Measurements from ENCODE around the gene AK2.

The AK2 gene

GRCh38 chr1:32963746-32964460 lies 72.8 kb downstream of the AK2 start:
- WGBS, 2 donors (ENCODE audit: extremely low coverage in 2 of 2, insufficient read length in 2 of 2, insufficient replicate concordance in 1 of 2): no CpG with 5 or more reads among the region's 78 CpGs

GRCh38 chr1:32962248-32962896 lies 74.3 kb downstream of the AK2 start:
- Histone ChIP-seq H2AFZ (ENCODE audit: low read length) (no peak overlapping the region), H2BK5ac (ENCODE audit: low read length) (no peak overlapping the region), H3K9ac (ENCODE audit: low read depth, low read length, poor library complexity) (no peak overlapping the region), H3K9me3 (replicated peaks in 1 of 2; ENCODE audit: control insufficient read depth in 2 of 2, insufficient read depth in 1 of 2, low read depth in 1 of 2, low read length in 2 of 2) (no peaks in the 10 kb centered on the region), H3K4me2 (ENCODE audit: insufficient read depth, low read length, poor library complexity, severe bottlenecking) (no peak overlapping the region), H3K18ac (ENCODE audit: low read length) (no peak overlapping the region), H3K4ac (ENCODE audit: low read length) (no peak overlapping the region), H2AK5ac (ENCODE audit: low read depth, low read length) (no peak overlapping the region), H2BK12ac (ENCODE audit: low read length) (no peak overlapping the region), H2BK15ac (ENCODE audit: low read length) (no peak overlapping the region), H3K4me1 (ENCODE audit: control insufficient read depth in 2 of 2, insufficient read depth in 1 of 2, low read depth in 1 of 2, low read length in 2 of 2) (peaks cover 3 to 4% of the 10 kb centered on the region in 2 donors), H4K8ac (ENCODE audit: low read depth, low read length) (no peak overlapping the region), H3K14ac (ENCODE audit: low read length) (no peak overlapping the region), H3K4me3 (ENCODE audit: low read length in 2 of 2) (peak overlapping the region in 1 of 2 donors; percentile 95), H3K36me3 (replicated peaks in 1 of 2; ENCODE audit: control insufficient read depth in 2 of 2, insufficient read depth in 2 of 2, low read length in 2 of 2) (no peaks in the 10 kb centered on the region), H3K27me3 (ENCODE audit: control insufficient read depth in 3 of 3, insufficient read depth in 3 of 3, low read depth in 1 of 3, low read length in 3 of 3) (peaks cover 0 to 7% (median 0%) of the 10 kb centered on the region in 3 experiments), H3K27ac (replicated peaks; ENCODE audit: low read length) (no peak overlapping the region), H3K79me1 (ENCODE audit: low read depth, low read length) (peaks cover 3% of the 10 kb centered on the region), H3K23ac (ENCODE audit: low read depth, low read length, poor library complexity) (no peak overlapping the region), H4K91ac (ENCODE audit: low read depth, low read length, poor library complexity) (no peak overlapping the region), H2BK120ac (ENCODE audit: low read depth, low read length) (no peak overlapping the region)
- DNase-seq (ENCODE audit: low spot score): no peak
- no CpG with 5 or more reads among the region's 6 CpGs for WGBS, 2 donors (ENCODE audit: extremely low coverage in 2 of 2, insufficient read length in 2 of 2, insufficient replicate concordance in 1 of 2)

More at GRCh38 chr1:32963746-32964460, 72.8 kb downstream of the AK2 start:
- peak; percentile 54 for DNase-seq (ENCODE audit: low spot score)
- H3K4ac ChIP-seq (ENCODE audit: low read length): no peak overlapping the region
- H3K79me1 ChIP-seq (ENCODE audit: low read depth, low read length): peaks cover 3% of the 10 kb centered on the region
- no peak overlapping the region for H4K91ac ChIP-seq (ENCODE audit: low read depth, low read length, poor library complexity)
- H2BK12ac ChIP-seq (ENCODE audit: low read length): no peak overlapping the region
- H3K23ac ChIP-seq (ENCODE audit: low read depth, low read length, poor library complexity): peak overlapping the region; percentile 100
- peak overlapping the region; percentile 95 for H2BK5ac ChIP-seq (ENCODE audit: low read length)
- H3K18ac ChIP-seq (ENCODE audit: low read length): peak overlapping the region; percentile 92
- H2AK5ac ChIP-seq (ENCODE audit: low read depth, low read length): peak overlapping the region; percentile 34
- no peaks in the 10 kb centered on the region for H3K9me3 ChIP-seq (replicated peaks in 1 of 2; ENCODE audit: control insufficient read depth in 2 of 2, insufficient read depth in 1 of 2, low read depth in 1 of 2, low read length in 2 of 2)
- peaks cover 0 to 17% (median 0%) of the 10 kb centered on the region in 3 experiments for H3K27me3 ChIP-seq (ENCODE audit: control insufficient read depth in 3 of 3, insufficient read depth in 3 of 3, low read depth in 1 of 3, low read length in 3 of 3)
- H2BK15ac ChIP-seq (ENCODE audit: low read length): peak overlapping the region; percentile 71
- H2BK120ac ChIP-seq (ENCODE audit: low read depth, low read length): no peak overlapping the region
- H3K4me1 ChIP-seq (ENCODE audit: control insufficient read depth in 2 of 2, insufficient read depth in 1 of 2, low read depth in 1 of 2, low read length in 2 of 2): peaks cover 3 to 4% of the 10 kb centered on the region in 2 donors
- peak overlapping the region; percentile 76 for H3K4me2 ChIP-seq (ENCODE audit: insufficient read depth, low read length, poor library complexity, severe bottlenecking)
- peak overlapping the region; percentile 92 for H2AFZ ChIP-seq (ENCODE audit: low read length)
- no peaks in the 10 kb centered on the region for H3K36me3 ChIP-seq (replicated peaks in 1 of 2; ENCODE audit: control insufficient read depth in 2 of 2, insufficient read depth in 2 of 2, low read length in 2 of 2)
- H3K9ac ChIP-seq (ENCODE audit: low read depth, low read length, poor library complexity): peak overlapping the region; percentile 95
- H3K4me3 ChIP-seq (ENCODE audit: low read length in 2 of 2): peak overlapping the region; percentile 95
- H3K14ac ChIP-seq (ENCODE audit: low read length): peak overlapping the region; percentile 82
- peak overlapping the region; percentile 90 for H3K27ac ChIP-seq (replicated peaks; ENCODE audit: low read length)
- H4K8ac ChIP-seq (ENCODE audit: low read depth, low read length): no peak overlapping the region

GRCh38 chr1:32960819-32961355 lies 75.8 kb downstream of the AK2 start:
- H3K79me1 ChIP-seq (ENCODE audit: low read depth, low read length): peaks cover 3% of the 10 kb centered on the region
- no peak overlapping the region for H2AFZ ChIP-seq (ENCODE audit: low read length)
- H3K27ac ChIP-seq (replicated peaks; ENCODE audit: low read length): no peak overlapping the region
- no peak overlapping the region for H3K23ac ChIP-seq (ENCODE audit: low read depth, low read length, poor library complexity)
- H3K4me3 ChIP-seq (ENCODE audit: low read length in 2 of 2): no peak overlapping the region
- no peaks in the 10 kb centered on the region for H3K36me3 ChIP-seq (replicated peaks in 1 of 2; ENCODE audit: control insufficient read depth in 2 of 2, insufficient read depth in 2 of 2, low read length in 2 of 2)
- H2BK5ac ChIP-seq (ENCODE audit: low read length): no peak overlapping the region
- H2BK15ac ChIP-seq (ENCODE audit: low read length): no peak overlapping the region
- no CpG with 5 or more reads among the region's 8 CpGs for WGBS, 2 donors (ENCODE audit: extremely low coverage in 2 of 2, insufficient read length in 2 of 2, insufficient replicate concordance in 1 of 2)
- H4K8ac ChIP-seq (ENCODE audit: low read depth, low read length): no peak overlapping the region
- H2AK5ac ChIP-seq (ENCODE audit: low read depth, low read length): no peak overlapping the region
- no peak overlapping the region for H2BK12ac ChIP-seq (ENCODE audit: low read length)
- no peak overlapping the region for H3K9ac ChIP-seq (ENCODE audit: low read depth, low read length, poor library complexity)
- H3K27me3 ChIP-seq (ENCODE audit: control insufficient read depth in 3 of 3, insufficient read depth in 3 of 3, low read depth in 1 of 3, low read length in 3 of 3): no peaks in the 10 kb centered on the region
- H3K9me3 ChIP-seq (replicated peaks in 1 of 2; ENCODE audit: control insufficient read depth in 2 of 2, insufficient read depth in 1 of 2, low read depth in 1 of 2, low read length in 2 of 2): no peaks in the 10 kb centered on the region
- no peak for DNase-seq (ENCODE audit: low spot score)
- H3K4me2 ChIP-seq (ENCODE audit: insufficient read depth, low read length, poor library complexity, severe bottlenecking): no peak overlapping the region
- no peak overlapping the region for H3K14ac ChIP-seq (ENCODE audit: low read length)
- H2BK120ac ChIP-seq (ENCODE audit: low read depth, low read length): no peak overlapping the region
- peaks cover 3 to 4% of the 10 kb centered on the region in 2 donors for H3K4me1 ChIP-seq (ENCODE audit: control insufficient read depth in 2 of 2, insufficient read depth in 1 of 2, low read depth in 1 of 2, low read length in 2 of 2)
- H3K18ac ChIP-seq (ENCODE audit: low read length): no peak overlapping the region
- H3K4ac ChIP-seq (ENCODE audit: low read length): no peak overlapping the region
- no peak overlapping the region for H4K91ac ChIP-seq (ENCODE audit: low read depth, low read length, poor library complexity)

- no peak for DNase-seq (ENCODE audit: low spot score)
- Histone ChIP-seq H3K36me3 (replicated peaks in 1 of 2; ENCODE audit: control insufficient read depth in 2 of 2, insufficient read depth in 2 of 2, low read length in 2 of 2) (no peaks in the 10 kb centered on the region), H3K79me1 (ENCODE audit: low read depth, low read length) (peaks cover 3% of the 10 kb centered on the region), H4K91ac (ENCODE audit: low read depth, low read length, poor library complexity) (no peak overlapping the region), H3K9me3 (replicated peaks in 1 of 2; ENCODE audit: control insufficient read depth in 2 of 2, insufficient read depth in 1 of 2, low read depth in 1 of 2, low read length in 2 of 2) (no peaks in the 10 kb centered on the region), H4K8ac (ENCODE audit: low read depth, low read length) (no peak overlapping the region), H3K9ac (ENCODE audit: low read depth, low read length, poor library complexity) (no peak overlapping the region), H2BK5ac (ENCODE audit: low read length) (no peak overlapping the region), H3K4ac (ENCODE audit: low read length) (no peak overlapping the region), H2BK15ac (ENCODE audit: low read length) (no peak overlapping the region), H3K4me3 (ENCODE audit: low read length in 2 of 2) (no peak overlapping the region), H2AK5ac (ENCODE audit: low read depth, low read length) (no peak overlapping the region), H3K4me1 (ENCODE audit: control insufficient read depth in 2 of 2, insufficient read depth in 1 of 2, low read depth in 1 of 2, low read length in 2 of 2) (peaks cover 3 to 4% of the 10 kb centered on the region in 2 donors), H3K23ac (ENCODE audit: low read depth, low read length, poor library complexity) (no peak overlapping the region), H2BK12ac (ENCODE audit: low read length) (no peak overlapping the region), H3K27ac (replicated peaks; ENCODE audit: low read length) (no peak overlapping the region), H3K4me2 (ENCODE audit: insufficient read depth, low read length, poor library complexity, severe bottlenecking) (no peak overlapping the region), H3K27me3 (ENCODE audit: control insufficient read depth in 3 of 3, insufficient read depth in 3 of 3, low read depth in 1 of 3, low read length in 3 of 3) (no peaks in the 10 kb centered on the region), H3K18ac (ENCODE audit: low read length) (no peak overlapping the region), H2AFZ (ENCODE audit: low read length) (no peak overlapping the region), H3K14ac (ENCODE audit: low read length) (no peak overlapping the region), H2BK120ac (ENCODE audit: low read depth, low read length) (no peak overlapping the region)
- no CpG with 5 or more reads among the region's 2 CpGs for WGBS, 2 donors (ENCODE audit: extremely low coverage in 2 of 2, insufficient read length in 2 of 2, insufficient replicate concordance in 1 of 2)
These were observed 76.3 kb downstream of the AK2 start for GRCh38 chr1:32960342-32960741.
